Left lobe of liver (tissue), 2 donors: ENCODE data around the gene ATAD3C. TPM values are rescaled to one million over a fixed set of nuclear protein-coding genes. Genes with fewer than 3 reads are reported as not detected.
A peak's percentile ranks its signal among the peaks of the same experiment; 100 is the strongest.
"Not testable (repeated sequence)": the region's sequence is repeated elsewhere in the genome, so short reads cannot be mapped to it uniquely, and the experiment has no call there.

Source experiments
- ATAC-seq: fragments of 200-7000 bp; cut with Tn5 transposase; one replicate; pipeline ENCODE4 v1.9.1; 2020; ENCODE audit warnings: mild to moderate bottlenecking, moderate library complexity
- DNase-seq: peaks from one replicate; pipeline ENCODE4 v3.0.0-alpha.2; 2020; ENCODE audit warnings: low spot score
- total RNA-seq: library from RNA; stranded (reverse); gene quantifications from one replicate; pipeline ENCODE4 v1.2.1, GENCODE V29; 2021
- donor health status: DM: no; HTN: no; CAD: no; lungs with moderate emphysema.
- donor health status: DM: no; HTN: yes; CAD: no.

The ATAD3C gene
- total RNA-seq, 1 donor from 2014 or later: 2.9 TPM

- DNase-seq, ATAC-seq: not testable (repeated sequence)
These were observed 44.8 kb downstream of the ATAD3C start for GRCh38 chr1:1494311-1494710.

DNA sequence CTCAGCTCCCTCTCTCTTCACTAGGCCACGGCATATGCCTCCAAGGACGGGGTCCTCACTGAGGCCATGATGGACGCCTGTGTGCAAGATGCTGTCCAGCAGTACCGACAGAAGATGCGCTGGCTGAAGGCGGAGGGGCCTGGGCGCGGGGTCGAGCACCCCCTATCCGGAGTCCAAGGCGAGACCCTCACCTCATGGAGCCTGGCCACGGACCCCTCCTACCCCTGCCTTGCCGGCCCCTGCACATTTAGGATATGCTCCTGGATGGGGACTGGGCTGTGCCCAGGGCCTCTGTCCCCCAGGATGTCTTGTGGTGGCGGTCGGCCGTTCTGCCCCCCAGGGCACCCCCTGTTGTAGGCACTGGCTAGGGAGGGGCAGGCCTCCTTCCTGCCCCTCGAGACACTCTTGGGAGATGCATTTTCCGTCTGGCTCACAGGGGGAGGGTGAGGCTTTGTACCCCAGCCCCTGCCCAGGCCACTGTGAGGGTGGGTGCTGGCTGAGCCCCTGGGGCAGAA, 46.0 kb downstream of the ATAD3C start:
- ATAC-seq, DNase-seq: not testable (repeated sequence)

GRCh38 chr1:1504777-1505365, 55.4 kb downstream of the ATAD3C start:
- DNase-seq (peak; percentile 91), ATAC-seq (peak; percentile 64)

GRCh38 chr1:1505366-1505798, 55.9 kb downstream of the ATAD3C start:
- ATAC-seq: peak; percentile 67

DNA sequence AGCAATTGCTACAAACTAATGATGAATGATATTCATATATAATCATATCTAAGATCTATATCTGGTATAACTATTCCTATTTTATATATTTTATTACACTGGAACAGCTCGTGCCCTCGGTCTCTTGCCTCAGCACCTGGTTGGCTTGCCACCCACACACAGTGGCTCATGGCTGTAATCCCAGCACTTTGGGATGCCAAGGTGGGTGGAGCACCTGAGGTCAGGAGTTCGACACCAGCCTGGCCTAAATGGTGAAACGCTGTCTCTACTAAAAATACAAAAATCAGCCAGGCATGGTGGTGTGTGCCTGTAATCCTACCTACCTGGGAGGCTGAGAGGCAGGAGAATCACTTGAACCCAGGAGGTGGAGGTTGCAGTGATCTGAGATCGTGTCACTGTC, 56.3 kb downstream of the ATAD3C start:
- DNase-seq: peak; percentile 72
- ATAC-seq: peak; percentile 46

More at GRCh38 chr1:1505366-1505798, 55.9 kb downstream of the ATAD3C start:
- DNase-seq: peak; percentile 65

DNA sequence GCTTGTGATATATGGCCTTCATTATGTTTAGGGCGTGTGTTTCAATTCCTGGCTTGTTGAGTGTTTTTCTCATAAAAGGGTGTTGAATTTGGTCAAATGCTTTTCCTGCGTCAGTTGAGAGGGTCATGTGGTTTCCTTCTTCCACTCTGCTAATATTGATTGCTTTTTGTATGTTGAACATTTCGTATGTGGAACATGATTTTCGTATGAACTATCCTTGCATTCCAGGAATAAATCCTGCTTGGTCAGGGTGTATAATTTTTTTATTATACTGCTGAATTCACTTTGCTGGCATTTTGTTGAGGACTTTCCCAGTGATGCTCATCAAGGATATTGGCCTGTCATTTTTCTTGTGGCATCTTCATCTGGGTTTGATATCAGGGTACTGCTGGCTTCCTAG, 57.8 kb downstream of the ATAD3C start:
- ATAC-seq: no peak
- DNase-seq: no peak

GRCh38 chr1:1508775-1509464, 59.4 kb downstream of the ATAD3C start:
- DNase-seq: not testable (repeated sequence)
- peak; percentile 12 for ATAC-seq

DNA sequence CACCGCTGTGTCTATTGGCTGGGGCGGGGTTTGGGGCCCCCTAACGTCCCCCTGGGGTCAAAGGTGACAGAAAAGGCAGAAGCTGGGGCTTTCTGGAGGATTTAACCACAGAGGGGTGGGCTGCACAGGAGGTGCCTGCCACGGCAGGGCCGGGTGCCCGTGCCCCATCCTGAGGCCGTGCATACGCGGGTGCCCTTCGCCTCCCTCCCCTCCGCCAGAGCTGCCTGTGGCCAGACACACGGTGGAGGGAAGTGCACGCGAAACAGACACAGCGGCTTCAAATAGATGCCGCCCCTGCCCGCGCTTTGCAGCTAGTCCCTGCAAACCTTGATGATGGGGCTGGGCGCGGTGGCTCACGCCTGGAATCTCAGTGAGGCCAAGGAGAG, 60.0 kb downstream of the ATAD3C start:
- DNase-seq, ATAC-seq: not testable (repeated sequence)

DNA sequence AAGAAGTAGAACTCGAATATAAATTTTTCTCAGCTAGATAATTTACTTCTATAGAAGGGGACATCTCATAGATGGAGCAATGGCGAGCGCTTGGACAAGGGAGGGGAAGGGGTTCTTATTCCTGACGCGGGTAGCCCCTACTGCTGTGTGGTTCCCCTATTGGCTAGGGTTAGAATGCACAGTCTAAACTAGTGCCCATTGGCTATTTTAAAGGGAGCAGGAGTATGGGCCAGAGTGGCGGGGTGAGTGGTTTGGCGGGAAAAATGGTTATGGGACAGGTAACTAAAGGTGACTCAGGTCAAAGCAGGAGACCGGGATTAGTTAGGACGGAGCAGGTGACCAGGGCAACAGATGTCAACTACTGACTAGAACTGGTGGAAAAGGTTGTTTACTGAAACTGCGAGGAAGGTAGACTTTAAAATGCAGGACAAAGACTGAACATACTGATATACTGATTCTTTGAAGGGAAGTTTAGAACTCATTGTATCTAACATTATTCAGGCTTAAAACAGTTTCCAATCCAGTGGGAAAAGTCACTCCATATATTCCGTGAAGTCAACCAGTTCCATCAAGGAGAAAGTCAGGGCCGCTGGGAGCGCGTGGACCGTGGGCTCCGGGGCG, 61.5 kb downstream of the ATAD3C start:
- ATAC-seq: peak; percentile 13
- no peak for DNase-seq

- DNase-seq (peak; percentile 99), ATAC-seq (peak; percentile 90)
These were observed 62.2 kb downstream of the ATAD3C start, which contains the start of gene ATAD3A for GRCh38 chr1:1511533-1512285. ATAD3A (plus strand) TSS chr1:1512162; CDS start chr1:1512269, 107 bp downstream.

GRCh38 chr1:1512425-1512824, 62.9 kb downstream of the ATAD3C start:
- peak; percentile 1 for ATAC-seq
- DNase-seq: not testable (repeated sequence)

DNA sequence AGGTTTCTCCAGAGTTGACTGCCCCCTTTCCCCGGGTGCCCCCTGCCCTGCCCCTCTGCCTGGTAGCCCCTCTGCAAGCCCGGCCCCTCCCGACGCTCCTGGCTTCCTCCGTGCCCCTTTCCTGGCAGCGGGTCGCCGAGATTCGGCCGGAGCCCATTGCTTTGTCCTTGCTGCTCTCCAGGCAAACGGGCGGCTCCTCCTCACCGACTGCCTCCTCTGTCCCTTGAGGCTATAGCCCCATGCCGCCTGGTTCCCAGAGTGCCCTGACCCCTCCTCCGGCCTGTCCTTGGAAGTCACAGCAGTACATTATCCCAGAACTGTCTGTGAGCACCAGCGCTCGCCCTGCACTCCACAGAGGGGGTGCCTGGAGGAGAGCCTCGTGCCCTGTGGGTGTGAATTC, 64.2 kb downstream of the ATAD3C start:
- not testable (repeated sequence) for ATAC-seq

GRCh38 chr1:1514376-1514775, 64.9 kb downstream of the ATAD3C start:
- DNase-seq, ATAC-seq: not testable (repeated sequence)

More for the DNA sequence above, 64.2 kb downstream of the ATAD3C start:
- DNase-seq: not testable (repeated sequence)

DNA sequence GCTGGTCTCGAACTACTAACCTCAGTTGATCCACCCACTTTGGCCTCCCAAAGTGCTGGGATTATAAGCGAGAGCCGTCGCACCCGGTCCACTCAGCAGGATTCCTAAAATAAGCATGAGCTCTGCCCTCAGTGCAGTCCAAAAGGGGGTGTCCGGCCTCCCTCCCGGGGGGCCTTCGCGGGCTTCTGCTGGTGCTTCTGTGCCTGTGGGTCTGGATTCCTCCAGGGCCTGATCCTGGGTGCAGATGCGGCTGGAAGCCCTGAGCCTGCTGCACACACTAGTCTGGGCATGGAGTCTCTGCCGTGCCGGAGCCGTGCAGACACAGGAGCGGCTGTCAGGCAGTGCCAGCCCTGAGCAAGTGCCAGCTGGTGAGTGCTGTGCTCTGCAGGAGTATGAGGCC, 67.4 kb downstream of the ATAD3C start:
- DNase-seq, ATAC-seq: not testable (repeated sequence)

- DNase-seq (no peak), ATAC-seq (no peak)
These were observed 68.6 kb downstream of the ATAD3C start for GRCh38 chr1:1517973-1518620.

DNA sequence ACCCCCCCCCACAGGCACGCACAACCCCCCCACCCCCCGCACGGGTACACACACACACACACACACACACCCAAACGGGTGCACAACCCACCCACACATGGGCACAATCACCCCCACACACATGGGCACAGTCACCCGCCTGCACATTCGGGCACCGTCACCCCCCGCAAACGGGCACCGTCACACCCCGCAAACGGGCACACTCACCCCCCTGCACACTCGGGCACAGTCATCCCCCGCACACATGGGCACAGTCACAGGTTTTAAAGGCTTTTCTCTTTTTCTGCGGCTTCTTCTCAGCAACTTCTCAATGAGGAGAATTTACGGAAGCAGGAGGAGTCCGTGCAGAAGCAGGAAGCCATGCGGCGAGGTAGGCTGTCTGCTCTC, 69.1 kb downstream of the ATAD3C start:
- not testable (repeated sequence) for DNase-seq, ATAC-seq
